B cell (primary cell): ENCODE data around the gene USB1. TPM values are rescaled to one million over a fixed set of nuclear protein-coding genes. Genes with fewer than 3 reads are reported as not detected.

ENCODE experiments used
- ATAC-seq: fragments of 200-7000 bp; cut with Tn5 transposase; one replicate; pipeline ENCODE4 v1.10.0; 2021; ENCODE audit warnings: low read depth, mild to moderate bottlenecking, moderate number of reproducible peaks, moderate library complexity
- CTCF ChIA-PET: fragments of 350-600 bp; sonication (Branson Sonifier 250); formaldehyde crosslinking; loops from one replicate; lab custom pipeline; 2021; ENCODE audit warnings: antibody characterized with exemption, inconsistent platforms; lab: Charles Lee
- POLR2A ChIA-PET: fragments of 350-600 bp; sonication (Branson Sonifier 250); formaldehyde crosslinking; loops from one replicate; lab custom pipeline; 2021; ENCODE audit warnings: antibody characterized with exemption; lab: Charles Lee
- DNase-seq: peaks from one replicate; pipeline ENCODE4 v3.0.0; 2013
- H2AFZ ChIP-seq: 2 replicates; pipeline ENCODE4 v1.6.1; 2012; ENCODE audit warnings: mild to moderate bottlenecking, low read depth, low read length; ENCODE audit not compliant: insufficient read depth, poor library complexity, severe bottlenecking
- H3K27ac ChIP-seq, 2 donors: 1 replicate in 1 of 2; 2 replicates in 1 of 2; pipeline ENCODE4 v1.5.1; 2012 to 2013; ENCODE audit warnings: low read length in 2 of 2, mild to moderate bottlenecking in 2 of 2, moderate library complexity in 1 of 2
- H3K27me3 ChIP-seq, 4 experiments: fragments of 200-600 bp in 1 of 4; sonication (generic) in 1 of 4; replicated peaks in 1 of 4; 1 replicate in 2 of 4; 2 replicates in 2 of 4; pipeline versions ENCODE4 v1.6.1 to v1.7.0; 2013 to 2016; ENCODE audit warnings: low read length in 3 of 4, mild to moderate bottlenecking in 2 of 4, mixed read lengths in 1 of 4, moderate library complexity in 1 of 4; ENCODE audit not compliant: insufficient read depth in 4 of 4, control insufficient read depth in 3 of 4; ENCODE audit errors: control extremely low read depth in 1 of 4
- H3K36me3 ChIP-seq, 2 experiments: replicated peaks in 1 of 2; 1 replicate in 1 of 2; 2 replicates in 1 of 2; pipeline versions ENCODE4 v1.6.1 to v1.7.1; 2013; ENCODE audit warnings: low read length in 1 of 2; ENCODE audit not compliant: insufficient read depth in 2 of 2, control insufficient read depth in 1 of 2; ENCODE audit errors: control extremely low read depth in 1 of 2, extremely low read depth in 1 of 2
- H3K4me1 ChIP-seq, 2 donors: fragments of 200-600 bp in 1 of 2; sonication (generic) in 1 of 2; 1 replicate in 1 of 2; 2 replicates in 1 of 2; pipeline versions ENCODE4 v1.5.1 to v1.6.1; 2013 to 2017; ENCODE audit warnings: low read length in 2 of 2; ENCODE audit not compliant: control insufficient read depth in 2 of 2, insufficient read depth in 2 of 2
- H3K4me2 ChIP-seq: replicated peaks from 2 replicates; pipeline ENCODE3; 2012; ENCODE audit warnings: mild to moderate bottlenecking, low read depth, low read length; ENCODE audit not compliant: poor library complexity, severe bottlenecking
- H3K4me3 ChIP-seq, 5 experiments: fragments of 200-600 bp in 1 of 5; sonication (generic) in 1 of 5; 1 replicate in 3 of 5; 2 replicates in 2 of 5; pipeline versions ENCODE4 v1.5.1 to v1.7.0; 2011 to 2016; ENCODE audit warnings: low read length in 4 of 5, mild to moderate bottlenecking in 4 of 5, low read depth in 2 of 5, control low read depth in 1 of 5, moderate library complexity in 1 of 5; ENCODE audit not compliant: insufficient read depth in 1 of 5; ENCODE audit errors: control extremely low read depth in 1 of 5, extremely low read depth in 1 of 5
- H3K79me2 ChIP-seq: fragments of 200-600 bp; sonication (generic); one replicate; pipeline ENCODE4 v1.6.0; 2016; ENCODE audit warnings: low read length; ENCODE audit not compliant: control insufficient read depth, insufficient read depth
- H3K9ac ChIP-seq: fragments of 200-600 bp; sonication (generic); 2 replicates; pipeline ENCODE4 v1.6.1; 2017; ENCODE audit warnings: mild to moderate bottlenecking, low read length, moderate library complexity
- H3K9me3 ChIP-seq, 3 donors: one replicate each; pipeline versions ENCODE4 v1.6.1 to v1.7.1; 2013; ENCODE audit warnings: low read length in 2 of 3; ENCODE audit not compliant: control insufficient read depth in 2 of 3, insufficient read depth in 1 of 3; ENCODE audit errors: control extremely low read depth in 1 of 3
- H4K20me1 ChIP-seq: 2 replicates; pipeline ENCODE4 v1.6.0; 2012; ENCODE audit warnings: mild to moderate bottlenecking, low read length; ENCODE audit not compliant: insufficient read depth, control insufficient read depth, poor library complexity, severe bottlenecking
- H3K27ac Mint-ChIP-seq: one replicate; pipeline ENCODE4 v1.8.0; 2021; ENCODE audit warnings: mixed read lengths
- H3K27me3 Mint-ChIP-seq: one replicate; pipeline ENCODE4 v1.8.0; 2021; ENCODE audit warnings: mixed read lengths
- H3K4me1 Mint-ChIP-seq: one replicate; pipeline ENCODE4 v1.8.0; 2021; ENCODE audit warnings: mixed read lengths
- H3K4me3 Mint-ChIP-seq: one replicate; pipeline ENCODE4 v1.8.0; 2021; ENCODE audit warnings: mixed read lengths
- H3K9me3 Mint-ChIP-seq: one replicate; pipeline ENCODE4 v1.8.0; 2022; ENCODE audit warnings: mixed read lengths; ENCODE audit not compliant: insufficient read depth
- CTCF ChIP-seq: fragments of 200-600 bp; IDR thresholded peaks from one replicate; pipeline ENCODE4 v1.8.0; 2022; ENCODE audit warnings: antibody characterized with exemption, mild to moderate bottlenecking
- EZH2 ChIP-seq: IDR thresholded peaks from 2 replicates; pipeline ENCODE4 v1.6.1; 2012; ENCODE audit warnings: borderline replicate concordance, low read depth, mild to moderate bottlenecking, moderate library complexity, low read length; ENCODE audit not compliant: insufficient read depth, poor library complexity, severe bottlenecking
- WGBS: methylation state at CpG from one replicate; pipeline ENCODE4 v1.1.5; 2013; ENCODE audit warnings: missing lambda C conversion rate; ENCODE audit not compliant: insufficient coverage; 5-methylcytosine and 5-hydroxymethylcytosine counted together
- intact Hi-C: fragments of 100-400 bp; cut with micrococcal nuclease; formaldehyde crosslinking; loops from one replicate; pipeline ENCODE4 v1.10.0; 2022
- polyA plus RNA-seq: library from polyadenylated mRNA; depleted of rRNA; stranded (reverse); fragments of >200 nt; gene quantifications from 2 replicates; pipeline ENCODE4 v1.2.3, GENCODE V29; 2012
- total RNA-seq, 2 donors: library from RNA; stranded (reverse); fragments of 120-200 nt in 1 of 2; gene quantifications; 1 replicate in 1 of 2; 2 replicates in 1 of 2; pipeline versions ENCODE4 v1.2.3 to v1.2.4, GENCODE V29; 2013 to 2022

The USB1 gene
- total and polyA plus RNA-seq, 2 donors (not counting 1 experiment from before 2014, with no cell fraction given), result 32.8 to 37.0 TPM

- 82% methylated on average over 14 of the region's 14 CpGs for WGBS
- Histone ChIP-seq H3K36me3 (no peaks in the 10 kb centered on the region), H3K9me3 (peaks cover 0 to 5% (median 0%) of the 10 kb centered on the region in 3 donors), H3K9ac (no peak overlapping the region), H3K4me3 (no peak overlapping the region), H3K4me2 (no peak overlapping the region), H3K4me1 (no peaks in the 10 kb centered on the region), H3K79me2 (no peaks in the 10 kb centered on the region), H4K20me1 (no peaks in the 10 kb centered on the region), H3K27ac (no peak overlapping the region), H2AFZ (no peak overlapping the region), H3K27me3 (no peaks in the 10 kb centered on the region)
- no peak for DNase-seq
- Mint-ChIP-seq H3K4me1 (no peaks in the 10 kb centered on the region), H3K9me3 (peaks cover 3% of the 10 kb centered on the region), H3K27me3 (no peaks in the 10 kb centered on the region), H3K4me3 (no peak overlapping the region), H3K27ac (no peak overlapping the region)
- TF ChIP-seq CTCF, result no peak
- no peak for TF ChIP-seq EZH2
- ChIA-PET CTCF (interaction anchor here (1.1 kb wide), 1 partner anchor 57 kb away, joined by 3 read pairs; no protein-coding TSS in a partner anchor), POLR2A (no interaction called here)
- ATAC-seq, result no peak
- intact Hi-C loops, result no loop called here
Observed at GRCh38 chr16:58040945-58041627, 39.9 kb downstream of the USB1 start.

GRCh38 chr16:58041628-58041955, 40.4 kb downstream of the USB1 start:
- ATAC-seq, result no peak
- ChIA-PET POLR2A (no interaction called here), CTCF (no interaction called here)
- H3K4me1 ChIP-seq, result no peaks in the 10 kb centered on the region
- DNase-seq, result no peak
- intact Hi-C loops, result no loop called here
- H2AFZ ChIP-seq, result no peak overlapping the region
- no peaks in the 10 kb centered on the region for H3K27me3 ChIP-seq
- TF ChIP-seq EZH2 (no peak), CTCF (no peak)
- no peak overlapping the region for H3K9ac ChIP-seq
- H3K4me1 Mint-ChIP-seq, result no peaks in the 10 kb centered on the region
- H3K9me3 ChIP-seq, result peaks cover 0 to 5% (median 0%) of the 10 kb centered on the region in 3 donors
- H3K27ac ChIP-seq, result no peak overlapping the region
- peaks cover 3% of the 10 kb centered on the region for H3K9me3 Mint-ChIP-seq
- H3K4me3 ChIP-seq, result no peak overlapping the region
- H3K4me3 Mint-ChIP-seq, result no peak overlapping the region
- no peaks in the 10 kb centered on the region for H3K79me2 ChIP-seq
- H3K27ac Mint-ChIP-seq, result no peak overlapping the region
- no peak overlapping the region for H3K4me2 ChIP-seq
- 94% methylated on average over 18 of the region's 18 CpGs for WGBS
- H3K27me3 Mint-ChIP-seq, result no peaks in the 10 kb centered on the region
- H3K36me3 ChIP-seq, result no peaks in the 10 kb centered on the region
- H4K20me1 ChIP-seq, result no peaks in the 10 kb centered on the region
